ENCODE data around the gene TEX52. TPM values are rescaled to one million over a fixed set of nuclear protein-coding genes. Genes with fewer than 3 reads are reported as not detected.
"Not testable (repeated sequence)": the region's sequence is repeated elsewhere in the genome, so short reads cannot be mapped to it uniquely, and the experiment has no call there.

TEX52 gene
- total RNA-seq, 2 experiments from 2014 or later, result 0.29 to 0.35 TPM

GRCh38 chr12:2886768-2887450 lies 30.1 kb upstream of the TEX52 start:
- POLR2A ChIA-PET, result no interaction called here
- Mint-ChIP-seq H3K9me3 (no peaks in the 10 kb centered on the region), H3K27ac (no peak overlapping the region), H3K27me3 (no peaks in the 10 kb centered on the region), H3K4me3 (no peak overlapping the region), H3K4me1 (peaks cover 49% of the 10 kb centered on the region), H3K36me3 (ENCODE audit: low read depth) (peaks cover 37% of the 10 kb centered on the region)
- CTCF ChIA-PET, result interaction anchor here (0.6 to 1.0 kb wide), 2 partner anchors 19 to 74 kb away, joined by 3 to 4 read pairs; no protein-coding TSS in a partner anchor
- no peak for DNase-seq

DNA sequence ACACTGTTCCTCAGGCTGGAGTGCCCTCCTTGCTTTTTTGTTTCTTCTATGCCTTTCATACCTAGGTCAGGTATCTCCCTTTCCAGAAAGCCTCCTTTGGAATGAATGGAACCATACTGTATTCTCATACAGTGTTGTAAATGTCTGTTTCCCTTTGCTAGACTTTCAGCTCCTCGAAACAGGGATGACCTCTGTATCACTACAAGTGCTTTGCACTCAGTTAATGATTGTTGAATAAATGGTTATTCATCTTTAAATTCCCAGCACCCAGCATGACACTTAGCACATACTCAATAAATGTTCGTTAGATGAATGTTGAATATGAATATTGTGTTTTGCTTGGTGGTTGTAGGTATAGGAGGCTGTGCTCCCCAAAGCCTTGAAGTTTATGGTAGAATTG lies 28.0 kb upstream of the TEX52 start:
- no peaks in the 10 kb centered on the region for H3K9me3 Mint-ChIP-seq
- H3K4me3 Mint-ChIP-seq, result no peak overlapping the region
- CTCF ChIA-PET, result interaction anchor here (0.5 to 2.0 kb wide), 7 partner anchors 8 to 1957 kb away, joined by 3 to 6 read pairs (median 4); partner anchors contain the start of genes FOXM1 and RHNO1
- POLR2A ChIA-PET, result interaction anchor here (0.6 kb wide), 1 partner anchor 190 kb away, joined by 3 read pairs; no protein-coding TSS in a partner anchor
- peaks cover 46% of the 10 kb centered on the region for H3K36me3 Mint-ChIP-seq (ENCODE audit: low read depth)
- no peaks in the 10 kb centered on the region for H3K27me3 Mint-ChIP-seq
- no peak for DNase-seq
- peak overlapping the region; percentile 19 for H3K27ac Mint-ChIP-seq
- H3K4me1 Mint-ChIP-seq, result peaks cover 45% of the 10 kb centered on the region

- POLR2A ChIA-PET, result no interaction called here
- CTCF ChIA-PET, result interaction anchor here (1.0 kb wide), 2 partner anchors 11 to 26 kb away, joined by 3 to 4 read pairs; no protein-coding TSS in a partner anchor
- Mint-ChIP-seq H3K36me3 (ENCODE audit: low read depth) (peaks cover 48% of the 10 kb centered on the region), H3K27me3 (no peaks in the 10 kb centered on the region), H3K4me3 (peak overlapping the region; percentile 89), H3K9me3 (no peaks in the 10 kb centered on the region), H3K27ac (peak overlapping the region; percentile 81), H3K4me1 (peaks cover 51% of the 10 kb centered on the region)
- DNase-seq, result peak; percentile 23
These were observed 23.0 kb upstream of the TEX52 start for GRCh38 chr12:2879853-2880252.

DNA sequence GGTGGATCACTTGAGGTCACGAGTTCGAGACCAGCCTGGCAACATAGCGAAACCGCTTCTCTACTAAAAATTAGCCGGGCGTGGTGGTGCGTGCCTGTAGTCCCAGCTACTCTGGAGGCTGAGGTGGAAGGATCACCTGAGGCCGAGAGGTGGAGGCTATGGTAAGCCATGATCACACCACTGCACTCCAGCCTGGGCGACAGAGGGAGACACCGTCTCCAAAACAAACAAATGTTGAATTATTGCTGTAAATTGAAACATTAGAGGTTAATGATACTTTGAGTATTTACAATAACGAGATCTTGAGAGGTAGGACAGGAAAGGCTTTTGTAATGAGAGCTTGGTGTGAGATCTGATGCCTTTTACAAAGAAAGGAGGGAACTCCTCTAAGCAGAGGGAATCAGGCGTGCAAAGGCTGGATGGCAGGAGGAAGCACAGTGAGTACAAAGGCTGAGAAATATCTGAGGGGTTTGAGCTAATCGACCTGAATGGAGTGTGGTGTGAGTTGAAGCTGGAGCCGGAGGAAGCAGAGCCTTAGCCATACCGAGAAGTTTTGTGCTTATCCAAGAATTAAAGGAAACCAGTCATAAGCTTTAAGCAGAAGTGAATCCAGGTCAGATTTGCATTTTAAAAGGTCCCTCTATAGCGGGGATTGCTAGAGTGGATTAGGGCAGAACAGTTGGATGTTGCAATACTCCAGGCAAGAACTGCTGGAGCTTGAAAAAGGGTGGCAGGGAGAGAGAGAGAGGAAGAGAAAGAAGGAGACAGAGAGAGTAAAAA lies 21.3 kb upstream of the TEX52 start:
- no peak for DNase-seq
- Mint-ChIP-seq H3K36me3 (ENCODE audit: low read depth) (peaks cover 54% of the 10 kb centered on the region), H3K27ac (peak overlapping the region; percentile 100), H3K4me1 (peaks cover 51% of the 10 kb centered on the region), H3K4me3 (peak overlapping the region; percentile 89), H3K9me3 (no peaks in the 10 kb centered on the region), H3K27me3 (no peaks in the 10 kb centered on the region)
- ChIA-PET POLR2A (interaction anchor here (1.6 kb wide), 1 partner anchor 12 kb away, joined by 4 read pairs; the partner anchor contains the start of gene TULP3), CTCF (interaction anchor here (0.8 to 1.3 kb wide), 2 partner anchors 14 to 17 kb away, joined by 3 to 5 read pairs; no protein-coding TSS in a partner anchor)

GRCh38 chr12:2877047-2877952 lies 20.5 kb upstream of the TEX52 start, which contains the start of the genes FOXM1 and RHNO1:
TSS of gene FOXM1 (minus strand) at chr12:2877174. CDS start at chr12:2874478, 2,696 bp downstream.
TSS of gene RHNO1 (plus strand) at chr12:2877223. CDS start at chr12:2885367, 8,144 bp downstream.
- Mint-ChIP-seq H3K4me1 (peaks cover 46% of the 10 kb centered on the region), H3K9me3 (no peaks in the 10 kb centered on the region), H3K27ac (peak within 1 kb of the TSS; percentile 100), H3K4me3 (peak within 1 kb of the TSS; percentile 89), H3K36me3 (ENCODE audit: low read depth) (peaks cover 59% of the 10 kb centered on the region), H3K27me3 (no peaks in the 10 kb centered on the region)
- ChIA-PET POLR2A (interaction anchor here (0.7 to 1.6 kb wide), 2 partner anchors 12 to 13 kb away, joined by 3 to 4 read pairs; partner anchors contain the start of gene TULP3), CTCF (interaction anchor here (0.6 to 1.3 kb wide), 5 partner anchors 8 to 301 kb away, joined by 3 to 5 read pairs (median 3); no protein-coding TSS in a partner anchor)
- DNase-seq, result peak; percentile 91

- CTCF ChIA-PET, result interaction anchor here (0.6 to 1.3 kb wide), 4 partner anchors 9 to 302 kb away, joined by 3 to 4 read pairs (median 3); no protein-coding TSS in a partner anchor
- H3K36me3 Mint-ChIP-seq (ENCODE audit: low read depth), result peaks cover 62% of the 10 kb centered on the region
- H3K4me1 Mint-ChIP-seq, result peaks cover 44% of the 10 kb centered on the region
- no peaks in the 10 kb centered on the region for H3K9me3 Mint-ChIP-seq
- H3K27ac Mint-ChIP-seq, result peak overlapping the region; percentile 97
- H3K27me3 Mint-ChIP-seq, result no peaks in the 10 kb centered on the region
- peak overlapping the region; percentile 89 for H3K4me3 Mint-ChIP-seq
- DNase-seq, result peak; percentile 40
- POLR2A ChIA-PET, result interaction anchor here (0.7 to 1.6 kb wide), 2 partner anchors 11 to 14 kb away, joined by 3 to 4 read pairs; partner anchors contain the start of gene TULP3
These were observed 19.7 kb upstream of the TEX52 start for GRCh38 chr12:2876431-2877046.

GRCh38 chr12:2868986-2869632 lies 12.3 kb upstream of the TEX52 start:
- H3K27me3 Mint-ChIP-seq, H3K4me3 Mint-ChIP-seq, H3K4me1 Mint-ChIP-seq, H3K27ac Mint-ChIP-seq, H3K9me3 Mint-ChIP-seq, POLR2A ChIA-PET, DNase-seq: not testable (repeated sequence)
- peaks cover 58% of the 10 kb centered on the region for H3K36me3 Mint-ChIP-seq (ENCODE audit: low read depth)
- CTCF ChIA-PET, result interaction anchor here (0.8 kb wide), 1 partner anchor 11 kb away, joined by 3 read pairs; no protein-coding TSS in a partner anchor

GRCh38 chr12:2864198-2864597 lies 7.4 kb upstream of the TEX52 start:
- H3K4me1 Mint-ChIP-seq, result peaks cover 4% of the 10 kb centered on the region
- H3K4me3 Mint-ChIP-seq, result no peak overlapping the region
- ChIA-PET CTCF (interaction anchor here (0.7 to 1.4 kb wide), 2 partner anchors 14 to 186 kb away, joined by 3 to 5 read pairs; no protein-coding TSS in a partner anchor), POLR2A (no interaction called here)
- no peak for DNase-seq
- no peaks in the 10 kb centered on the region for H3K27me3 Mint-ChIP-seq
- no peak overlapping the region for H3K27ac Mint-ChIP-seq
- H3K36me3 Mint-ChIP-seq (ENCODE audit: low read depth), result peaks cover 67% of the 10 kb centered on the region
- no peaks in the 10 kb centered on the region for H3K9me3 Mint-ChIP-seq

- POLR2A ChIA-PET, H3K4me3 Mint-ChIP-seq, H3K27me3 Mint-ChIP-seq, DNase-seq, H3K9me3 Mint-ChIP-seq, H3K4me1 Mint-ChIP-seq: not testable (repeated sequence)
- Mint-ChIP-seq H3K27ac (peak overlapping the region; percentile 36), H3K36me3 (ENCODE audit: low read depth) (peaks cover 67% of the 10 kb centered on the region)
- CTCF ChIA-PET, result interaction anchor here (0.7 to 1.4 kb wide), 3 partner anchors 11 to 185 kb away, joined by 3 to 5 read pairs (median 5); no protein-coding TSS in a partner anchor
These were observed 6.6 kb upstream of the TEX52 start for GRCh38 chr12:2863402-2863801.

- Mint-ChIP-seq H3K36me3 (ENCODE audit: low read depth) (peaks cover 67% of the 10 kb centered on the region), H3K4me1 (peaks cover 3% of the 10 kb centered on the region), H3K27me3 (no peaks in the 10 kb centered on the region), H3K9me3 (no peaks in the 10 kb centered on the region), H3K4me3 (no peak overlapping the region), H3K27ac (no peak overlapping the region)
- DNase-seq, result no peak
- POLR2A ChIA-PET, result no interaction called here
- CTCF ChIA-PET, result interaction anchor here (0.7 to 1.4 kb wide), 2 partner anchors 11 to 15 kb away, joined by 5 read pairs; no protein-coding TSS in a partner anchor
These were observed 6.0 kb upstream of the TEX52 start for GRCh38 chr12:2862876-2863275.

GRCh38 chr12:2860170-2860569 lies 3.3 kb upstream of the TEX52 start:
- no peaks in the 10 kb centered on the region for H3K9me3 Mint-ChIP-seq
- peaks cover 2% of the 10 kb centered on the region for H3K4me1 Mint-ChIP-seq
- H3K4me3 Mint-ChIP-seq, result no peak overlapping the region
- no peaks in the 10 kb centered on the region for H3K27me3 Mint-ChIP-seq
- ChIA-PET CTCF (interaction anchor here (1.3 kb wide), 1 partner anchor 18 kb away, joined by 3 read pairs; no protein-coding TSS in a partner anchor), POLR2A (no interaction called here)
- peak overlapping the region; percentile 31 for H3K27ac Mint-ChIP-seq
- no peak for DNase-seq
- peaks cover 52% of the 10 kb centered on the region for H3K36me3 Mint-ChIP-seq (ENCODE audit: low read depth)
